SK-N-SH (cell line): ENCODE measurements around the gene HHIP. TPM values are rescaled to one million over a fixed set of nuclear protein-coding genes. Genes with fewer than 3 reads are reported as not detected.

ENCODE experiments used
- CTCF ChIA-PET: fragments of 300-600, 350-600 bp; formaldehyde crosslinking; extraction: SDS; loops from one replicate; lab custom pipeline; 2021; lab: Yijun Ruan, JAX
- POLR2A ChIA-PET: fragments of 350-600 bp; sonication (Branson Sonifier 250); formaldehyde crosslinking; extraction: SDS; loops from one replicate; lab custom pipeline; 2020; ENCODE audit warnings: antibody characterized with exemption, inconsistent platforms; lab: Yijun Ruan, JAX
- DNase-seq: peaks from one replicate; pipeline ENCODE4 v3.0.0; 2012
- H2AFZ ChIP-seq: fragments of 200-600 bp; sonication (generic); 2 replicates; pipeline ENCODE4 v1.8.1; 2016; ENCODE audit warnings: antibody characterized with exemption, mild to moderate bottlenecking, low read depth
- H3F3A ChIP-seq: fragments of 200-600 bp; sonication (generic); replicated peaks from 2 replicates; pipeline ENCODE3; 2016; ENCODE audit warnings: antibody characterized with exemption, mild to moderate bottlenecking; ENCODE audit not compliant: insufficient read depth
- H3K27ac ChIP-seq, 2 experiments: fragments of 200-500 bp in 1 of 2; fragments of 200-600 bp in 1 of 2; sonication (Bioruptor generic) in 1 of 2; sonication (generic), shearing (Covaris generic) in 1 of 2; 2 replicates each; pipeline versions ENCODE4 v1.5.1 to v1.6.1; 2014 to 2016; ENCODE audit warnings: low read depth in 2 of 2, inconsistent platforms in 1 of 2, low read length in 1 of 2, mild to moderate bottlenecking in 1 of 2, mixed read lengths in 1 of 2
- H3K27me3 ChIP-seq: fragments of 200-600 bp; sonication (generic), shearing (Covaris generic); 2 replicates; pipeline ENCODE4 v1.6.1; 2016; ENCODE audit warnings: mixed run types; ENCODE audit not compliant: insufficient read depth
- H3K36me3 ChIP-seq, 2 experiments: fragments of 200-500 bp in 1 of 2; fragments of 200-600 bp in 1 of 2; sonication (Bioruptor generic) in 1 of 2; sonication (generic) in 1 of 2; replicated peaks in 1 of 2; 2 replicates each; pipeline versions ENCODE3 to v1.5.1; 2014 to 2016; ENCODE audit warnings: low read length in 1 of 2, mild to moderate bottlenecking in 1 of 2; ENCODE audit not compliant: insufficient read depth in 2 of 2, control insufficient read depth in 1 of 2
- H3K4me1 ChIP-seq, 2 experiments: fragments of 200-500 bp in 1 of 2; fragments of 200-600 bp in 1 of 2; sonication (Bioruptor generic) in 1 of 2; sonication (generic), shearing (Covaris generic) in 1 of 2; 2 replicates each; pipeline versions ENCODE4 v1.5.1 to v1.6.1; 2014 to 2016; ENCODE audit warnings: low read depth in 1 of 2, low read length in 1 of 2, mixed run types in 1 of 2; ENCODE audit not compliant: insufficient read depth in 2 of 2, control insufficient read depth in 1 of 2
- H3K4me2 ChIP-seq: fragments of 200-600 bp; sonication (generic), shearing (Covaris generic); 2 replicates; pipeline ENCODE4 v1.6.1; 2017; ENCODE audit warnings: mixed run types
- H3K4me3 ChIP-seq, 2 experiments: fragments of 200-500 bp in 1 of 2; fragments of 200-600 bp in 1 of 2; sonication (Bioruptor generic) in 1 of 2; sonication (generic), shearing (Covaris generic) in 1 of 2; 2 replicates each; pipeline versions ENCODE4 v1.5.1 to v1.8.1; 2014 to 2016; ENCODE audit warnings: low read depth in 2 of 2, inconsistent platforms in 1 of 2, low read length in 1 of 2, mild to moderate bottlenecking in 1 of 2, mixed read lengths in 1 of 2, moderate library complexity in 1 of 2
- H3K79me2 ChIP-seq: fragments of 200-600 bp; sonication (generic); 2 replicates; pipeline ENCODE4 v1.8.1; 2017; ENCODE audit warnings: mild to moderate bottlenecking; ENCODE audit not compliant: insufficient read depth
- H3K9ac ChIP-seq: fragments of 200-600 bp; sonication (generic); 2 replicates; pipeline ENCODE4 v1.6.1; 2017; ENCODE audit warnings: mixed run types
- H3K9me2 ChIP-seq: fragments of 200-600 bp; sonication (generic); 2 replicates; pipeline ENCODE4 v1.6.1; 2017; ENCODE audit warnings: mixed run types
- H3K9me3 ChIP-seq: fragments of 200-600 bp; sonication (generic); 2 replicates; pipeline ENCODE4 v1.6.1; 2017; ENCODE audit warnings: mixed run types, mild to moderate bottlenecking, moderate library complexity
- H4K20me1 ChIP-seq: fragments of 200-600 bp; sonication (generic); 2 replicates; pipeline ENCODE4 v1.6.1; 2017; ENCODE audit warnings: mild to moderate bottlenecking, mixed run types; ENCODE audit not compliant: insufficient read depth
- JUND ChIP-seq: IDR thresholded peaks from 2 replicates; pipeline ENCODE4 v1.4.0; 2012
- TCF12 ChIP-seq: IDR thresholded peaks from 2 replicates; pipeline ENCODE4 v1.4.0; 2012
- whole genome bisulfite sequencing: methylation state at CpG from one replicate; pipeline ENCODE4 v1.1.6; 2017; ENCODE audit warnings: low lambda C conversion rate; 5-methylcytosine and 5-hydroxymethylcytosine counted together
- polyA plus RNA-seq, 3 experiments: library from polyadenylated mRNA; depleted of rRNA; stranded (reverse); fragments of >200 nt; gene quantifications; 2 replicates each; pipeline ENCODE4 v1.2.3, GENCODE V29; 2012
- TF ChIP-seq, protein P1 (sequence below): fragments of 200-600 bp; sonication (generic); IDR thresholded peaks from 2 replicates; pipeline ENCODE4 v1.6.1; 2017; ENCODE audit warnings: antibody characterized with exemption, mild to moderate bottlenecking, moderate library complexity
- TF ChIP-seq, protein P2 (sequence below): IDR thresholded peaks from 2 replicates; pipeline ENCODE4 v1.6.1; 2012; ENCODE audit warnings: mild to moderate bottlenecking, low read depth, low read length, moderate library complexity
- TF ChIP-seq, protein P3 (sequence below): fragments of 150-350 bp; IDR thresholded peaks from 2 replicates; pipeline ENCODE4 v1.6.1; 2016; ENCODE audit warnings: mild to moderate bottlenecking, low read depth, low read length

The HHIP gene
- polyA plus RNA-seq, 1 of the 3 experiments (the other 2 are of a cell fraction): 3.5 TPM

DNA sequence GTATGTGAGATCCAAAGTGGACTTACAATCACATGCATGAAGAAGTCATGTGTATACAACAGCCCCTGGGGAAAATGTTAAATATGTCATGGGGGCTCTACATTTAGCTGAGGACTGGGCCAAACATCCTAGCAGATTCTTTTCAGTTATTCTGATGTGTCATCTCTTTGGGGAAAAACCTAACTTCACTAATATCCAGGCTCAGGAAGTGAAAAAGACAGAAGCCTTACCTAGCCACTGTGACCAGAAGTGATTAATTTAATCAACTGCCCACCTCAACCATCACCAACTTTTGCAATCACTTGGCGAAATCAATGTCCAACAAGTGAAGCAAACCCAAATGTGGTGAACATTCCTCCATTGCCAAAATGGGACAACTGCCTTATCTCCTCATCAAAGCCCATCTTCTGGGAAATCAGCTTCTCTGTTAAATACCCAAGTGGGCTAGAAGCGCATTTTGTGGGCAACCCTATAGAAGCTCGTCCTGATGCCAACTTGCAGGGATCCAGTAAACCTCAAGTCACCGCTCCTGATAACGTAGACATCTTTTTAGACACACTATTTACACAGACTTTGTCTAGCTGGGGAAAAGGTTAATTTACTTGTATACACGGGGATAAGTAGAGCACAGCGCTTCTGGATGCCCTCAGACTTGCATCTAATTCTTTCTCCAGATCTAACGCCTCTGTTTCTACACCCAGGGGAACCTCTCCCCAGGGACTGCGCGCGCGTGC lies 1.4 kb upstream of the HHIP start (continued):
- TF ChIP-seq, protein P1, sequence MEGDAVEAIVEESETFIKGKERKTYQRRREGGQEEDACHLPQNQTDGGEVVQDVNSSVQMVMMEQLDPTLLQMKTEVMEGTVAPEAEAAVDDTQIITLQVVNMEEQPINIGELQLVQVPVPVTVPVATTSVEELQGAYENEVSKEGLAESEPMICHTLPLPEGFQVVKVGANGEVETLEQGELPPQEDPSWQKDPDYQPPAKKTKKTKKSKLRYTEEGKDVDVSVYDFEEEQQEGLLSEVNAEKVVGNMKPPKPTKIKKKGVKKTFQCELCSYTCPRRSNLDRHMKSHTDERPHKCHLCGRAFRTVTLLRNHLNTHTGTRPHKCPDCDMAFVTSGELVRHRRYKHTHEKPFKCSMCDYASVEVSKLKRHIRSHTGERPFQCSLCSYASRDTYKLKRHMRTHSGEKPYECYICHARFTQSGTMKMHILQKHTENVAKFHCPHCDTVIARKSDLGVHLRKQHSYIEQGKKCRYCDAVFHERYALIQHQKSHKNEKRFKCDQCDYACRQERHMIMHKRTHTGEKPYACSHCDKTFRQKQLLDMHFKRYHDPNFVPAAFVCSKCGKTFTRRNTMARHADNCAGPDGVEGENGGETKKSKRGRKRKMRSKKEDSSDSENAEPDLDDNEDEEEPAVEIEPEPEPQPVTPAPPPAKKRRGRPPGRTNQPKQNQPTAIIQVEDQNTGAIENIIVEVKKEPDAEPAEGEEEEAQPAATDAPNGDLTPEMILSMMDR: no peak
- TF ChIP-seq, protein P2, sequence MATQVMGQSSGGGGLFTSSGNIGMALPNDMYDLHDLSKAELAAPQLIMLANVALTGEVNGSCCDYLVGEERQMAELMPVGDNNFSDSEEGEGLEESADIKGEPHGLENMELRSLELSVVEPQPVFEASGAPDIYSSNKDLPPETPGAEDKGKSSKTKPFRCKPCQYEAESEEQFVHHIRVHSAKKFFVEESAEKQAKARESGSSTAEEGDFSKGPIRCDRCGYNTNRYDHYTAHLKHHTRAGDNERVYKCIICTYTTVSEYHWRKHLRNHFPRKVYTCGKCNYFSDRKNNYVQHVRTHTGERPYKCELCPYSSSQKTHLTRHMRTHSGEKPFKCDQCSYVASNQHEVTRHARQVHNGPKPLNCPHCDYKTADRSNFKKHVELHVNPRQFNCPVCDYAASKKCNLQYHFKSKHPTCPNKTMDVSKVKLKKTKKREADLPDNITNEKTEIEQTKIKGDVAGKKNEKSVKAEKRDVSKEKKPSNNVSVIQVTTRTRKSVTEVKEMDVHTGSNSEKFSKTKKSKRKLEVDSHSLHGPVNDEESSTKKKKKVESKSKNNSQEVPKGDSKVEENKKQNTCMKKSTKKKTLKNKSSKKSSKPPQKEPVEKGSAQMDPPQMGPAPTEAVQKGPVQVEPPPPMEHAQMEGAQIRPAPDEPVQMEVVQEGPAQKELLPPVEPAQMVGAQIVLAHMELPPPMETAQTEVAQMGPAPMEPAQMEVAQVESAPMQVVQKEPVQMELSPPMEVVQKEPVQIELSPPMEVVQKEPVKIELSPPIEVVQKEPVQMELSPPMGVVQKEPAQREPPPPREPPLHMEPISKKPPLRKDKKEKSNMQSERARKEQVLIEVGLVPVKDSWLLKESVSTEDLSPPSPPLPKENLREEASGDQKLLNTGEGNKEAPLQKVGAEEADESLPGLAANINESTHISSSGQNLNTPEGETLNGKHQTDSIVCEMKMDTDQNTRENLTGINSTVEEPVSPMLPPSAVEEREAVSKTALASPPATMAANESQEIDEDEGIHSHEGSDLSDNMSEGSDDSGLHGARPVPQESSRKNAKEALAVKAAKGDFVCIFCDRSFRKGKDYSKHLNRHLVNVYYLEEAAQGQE: no peak

DNA sequence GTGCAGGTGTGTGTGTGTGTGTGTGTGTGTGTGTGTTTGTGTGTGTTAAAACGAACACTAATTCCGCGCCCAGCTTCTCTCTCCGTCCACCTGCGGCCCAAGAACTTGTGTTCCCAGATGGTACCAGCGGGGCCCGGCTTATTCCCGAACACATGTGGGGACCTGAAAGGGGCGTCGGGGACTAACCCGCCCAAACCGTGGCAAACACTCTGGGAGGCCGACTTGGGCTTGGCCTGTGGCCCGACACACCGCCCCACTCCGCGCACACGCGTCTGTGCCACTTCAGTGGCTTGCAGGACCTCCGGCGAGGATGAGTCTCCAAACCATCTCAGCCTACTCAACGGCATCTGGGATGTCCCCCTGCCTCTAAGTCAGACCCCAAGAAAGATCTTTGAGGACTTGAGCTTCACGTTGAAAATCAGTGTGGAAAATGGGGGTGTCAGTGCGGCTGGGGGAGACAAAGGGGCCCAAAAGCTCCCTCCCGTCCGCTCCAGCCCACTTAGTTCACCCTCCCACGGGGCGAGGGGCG lies 790 bp upstream of the HHIP start:
- Histone ChIP-seq H3K36me3 (no peaks in the 10 kb centered on the region), H3K27ac (peak overlapping the region in 1 of 2 experiments; percentile 45; a peak in 1 of 4 replicates), H3K4me1 (no peaks in the 10 kb centered on the region; a peak in 1 of 4 replicates), H3K9ac (peak overlapping the region; percentile 57), H3K79me2 (peaks cover 36% of the 10 kb centered on the region), H2AFZ (peak overlapping the region; percentile 52), H3K27me3 (peaks cover 9% of the 10 kb centered on the region; the same call in 1 of the 2 replicates), H3K4me2 (peak overlapping the region; percentile 84), H3K4me3 (peak overlapping the region; percentile 43 to 72), H3F3A (peaks cover 10% of the 10 kb centered on the region), H3K9me2 (no peaks in the 10 kb centered on the region), H3K9me3 (no peaks in the 10 kb centered on the region), H4K20me1 (no peaks in the 10 kb centered on the region)
- 21% methylated on average over 7 of the region's 29 CpGs for WGBS
- POLR2A ChIA-PET: no interaction called here
- TF ChIP-seq JUND (no peak), TCF12 (no peak)
- TF ChIP-seq, protein P3, sequence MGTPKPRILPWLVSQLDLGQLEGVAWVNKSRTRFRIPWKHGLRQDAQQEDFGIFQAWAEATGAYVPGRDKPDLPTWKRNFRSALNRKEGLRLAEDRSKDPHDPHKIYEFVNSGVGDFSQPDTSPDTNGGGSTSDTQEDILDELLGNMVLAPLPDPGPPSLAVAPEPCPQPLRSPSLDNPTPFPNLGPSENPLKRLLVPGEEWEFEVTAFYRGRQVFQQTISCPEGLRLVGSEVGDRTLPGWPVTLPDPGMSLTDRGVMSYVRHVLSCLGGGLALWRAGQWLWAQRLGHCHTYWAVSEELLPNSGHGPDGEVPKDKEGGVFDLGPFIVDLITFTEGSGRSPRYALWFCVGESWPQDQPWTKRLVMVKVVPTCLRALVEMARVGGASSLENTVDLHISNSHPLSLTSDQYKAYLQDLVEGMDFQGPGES: no peak
- DNase-seq: peak; percentile 17
- CTCF ChIA-PET: interaction anchor here (1.1 kb wide), 1 partner anchor 11 kb away, joined by 3 read pairs; no protein-coding TSS in a partner anchor
